Endothelial cell of umbilical vein (primary cell): ENCODE results near the gene GRID1. TPM values are rescaled to one million over a fixed set of nuclear protein-coding genes. Genes with fewer than 3 reads are reported as not detected.

Source experiments
- BruUV-seq: library from RNA; stranded (reverse); fragments of 400-500 nt; replicated peaks from 2 replicates; lab custom pipeline; 2021; lab: Mats Ljungman, UMichigan
- CTCF ChIA-PET: fragments of 300-600, 350-600 bp; sonication (Branson Sonifier 250); formaldehyde crosslinking; loops from one replicate; lab custom pipeline; 2021; ENCODE audit warnings: antibody characterized with exemption, inconsistent platforms; lab: Charles Lee
- POLR2A ChIA-PET: fragments of 300-600, 350-600 bp; sonication (Branson Sonifier 250); formaldehyde crosslinking; loops from one replicate; lab custom pipeline; 2021; ENCODE audit warnings: antibody characterized with exemption, inconsistent platforms; lab: Charles Lee
- DNase-seq: peaks from one replicate; pipeline ENCODE4 v3.0.0-alpha.2; 2011; ENCODE audit warnings: low read depth, low spot score
- FAIRE-seq: peaks from 2 replicates; lab custom pipeline; 2011; peaks lifted over from hg19 to GRCh38; lab: Jason Lieb, UNC
- H2AFZ ChIP-seq: 2 replicates; pipeline ENCODE4 v1.6.0; 2012; ENCODE audit warnings: low read depth, low read length, control low read depth, inconsistent platforms
- H3K27ac ChIP-seq: 2 replicates; pipeline ENCODE4 v1.5.1; 2011; ENCODE audit warnings: low read depth, mild to moderate bottlenecking, control low read depth, low read length, moderate library complexity; ENCODE audit not compliant: insufficient read depth
- H3K27me3 ChIP-seq, 2 experiments: 2 replicates each; pipeline versions ENCODE4 v1.6.0 to v1.6.1; 2011; ENCODE audit warnings: low read length in 2 of 2, mixed read lengths in 1 of 2; ENCODE audit not compliant: control insufficient read depth in 2 of 2, insufficient read depth in 2 of 2
- H3K36me3 ChIP-seq, 2 experiments: 2 replicates in 1 of 2; 3 replicates in 1 of 2; pipeline ENCODE4 v1.5.1; 2011; ENCODE audit warnings: low read length in 2 of 2, mild to moderate bottlenecking in 1 of 2, moderate library complexity in 1 of 2; ENCODE audit not compliant: control insufficient read depth in 2 of 2, insufficient read depth in 2 of 2; ENCODE audit errors: extremely low read depth in 1 of 2
- H3K4me1 ChIP-seq: 3 replicates; pipeline ENCODE4 v1.5.1; 2011; ENCODE audit warnings: mild to moderate bottlenecking, low read length; ENCODE audit not compliant: control insufficient read depth, insufficient read depth; ENCODE audit errors: extremely low read depth
- H3K4me2 ChIP-seq: 2 replicates; pipeline ENCODE4 v1.6.1; 2011; ENCODE audit warnings: low read length, control low read depth, mixed read lengths; ENCODE audit not compliant: insufficient read depth
- H3K4me3 ChIP-seq, 3 experiments: fragments of 200-600 bp in 1 of 3; sonication (generic), shearing (Covaris generic) in 1 of 3; replicated peaks in 1 of 3; 2 replicates each; pipeline ENCODE4 v1.5.1; 2011 to 2016; ENCODE audit warnings: control low read depth in 3 of 3, low read length in 3 of 3, mild to moderate bottlenecking in 2 of 3, inconsistent platforms in 1 of 3, low read depth in 1 of 3, moderate library complexity in 1 of 3; ENCODE audit not compliant: insufficient read depth in 1 of 3
- H3K79me2 ChIP-seq: 2 replicates; pipeline ENCODE4 v1.6.0; 2012; ENCODE audit warnings: low read length, inconsistent platforms; ENCODE audit not compliant: control insufficient read depth, insufficient read depth
- H3K9ac ChIP-seq: replicated peaks from 2 replicates; pipeline ENCODE3; 2011; ENCODE audit warnings: low read length, control low read depth; ENCODE audit not compliant: insufficient read depth; ENCODE audit errors: extremely low read depth
- H3K9me1 ChIP-seq: replicated peaks from 3 replicates; pipeline ENCODE4 v1.6.0; 2011; ENCODE audit warnings: mild to moderate bottlenecking, low read length; ENCODE audit not compliant: control insufficient read depth, insufficient read depth; ENCODE audit errors: extremely low read depth
- H3K9me3 ChIP-seq: replicated peaks from 2 replicates; pipeline ENCODE4 v1.5.1; 2012; ENCODE audit warnings: low read length, inconsistent platforms; ENCODE audit not compliant: control insufficient read depth, insufficient read depth
- H4K20me1 ChIP-seq: replicated peaks from 2 replicates; pipeline ENCODE3; 2011; ENCODE audit warnings: mild to moderate bottlenecking, low read length; ENCODE audit not compliant: control insufficient read depth, insufficient read depth; ENCODE audit errors: extremely low read depth
- CTCF ChIP-seq, 2 donors: IDR thresholded peaks; 1 replicate in 1 of 2; 2 replicates in 1 of 2; pipeline ENCODE4 v1.5.1; 2011; ENCODE audit warnings: low read length in 2 of 2, mild to moderate bottlenecking in 2 of 2, moderate library complexity in 2 of 2, control low read depth in 1 of 2, inconsistent platforms in 1 of 2, low read depth in 1 of 2; ENCODE audit not compliant: insufficient read depth in 1 of 2; ENCODE audit errors: extremely low read depth in 1 of 2
- EZH2 ChIP-seq: IDR thresholded peaks from 2 replicates; pipeline ENCODE4 v1.6.1; 2012; ENCODE audit warnings: borderline replicate concordance, low read depth, mild to moderate bottlenecking, moderate library complexity, low read length, inconsistent platforms; ENCODE audit not compliant: severe bottlenecking
- GATA2 ChIP-seq: IDR thresholded peaks from 2 replicates; pipeline ENCODE4 v1.7.0; 2011; ENCODE audit warnings: low read depth, mild to moderate bottlenecking, moderate library complexity, mixed read lengths, low read length; ENCODE audit not compliant: insufficient read length, insufficient read depth
- JUN ChIP-seq: IDR thresholded peaks from 2 replicates; pipeline ENCODE4 v1.6.1; 2011; ENCODE audit warnings: borderline replicate concordance, low read depth; ENCODE audit not compliant: insufficient read length, insufficient read depth
- MYC ChIP-seq: IDR thresholded peaks from one replicate; pipeline ENCODE4 v1.6.1; 2011; ENCODE audit warnings: mild to moderate bottlenecking, low read depth, low read length
- POLR2A ChIP-seq: IDR thresholded peaks from 2 replicates; pipeline ENCODE4 v1.6.1; 2012; ENCODE audit warnings: low read depth, mild to moderate bottlenecking, control low read depth, low read length
- POLR2AphosphoS5 ChIP-seq: IDR thresholded peaks from 2 replicates; pipeline ENCODE4 v1.6.1; 2012; ENCODE audit warnings: low read depth, mild to moderate bottlenecking, control low read depth, low read length, moderate library complexity; ENCODE audit not compliant: insufficient read depth
- dilution Hi-C: fragments of 300-500 bp; cut with MboI; formaldehyde crosslinking; loops from one replicate; pipeline ENCODE4 v1.15.0; 2019; ENCODE audit warnings: low sequenced_read_pairs; ENCODE audit not compliant: extremely low pct_ligation_motif_present
- intact Hi-C: fragments of 100-400 bp; cut with micrococcal nuclease; formaldehyde crosslinking; loops from one replicate; pipeline ENCODE4 v1.10.0; 2022
- polyA plus RNA-seq, 4 experiments: library from polyadenylated mRNA; depleted of rRNA in 3 of 4; stranded (reverse) in 3 of 4; unstranded in 1 of 4; fragments of >200 nt; gene quantifications; 2 replicates each; pipeline versions ENCODE4 v1.2.1 to v1.2.3, GENCODE V29; 2011 to 2012; ENCODE audit warnings: missing spikeins in 1 of 4
- total RNA-seq: library from RNA; stranded (reverse); gene quantifications from 2 replicates; pipeline ENCODE4 v1.2.3, GENCODE V29; 2021
- TF ChIP-seq, protein P1 (sequence below): IDR thresholded peaks from 2 replicates; pipeline ENCODE4 v1.6.1; 2011; ENCODE audit not compliant: insufficient read depth, insufficient read length

GRID1 gene
- total and polyA plus RNA-seq, 2 donors (not counting 3 experiments of a cell fraction or from before 2014, with no cell fraction given): not detected

DNA sequence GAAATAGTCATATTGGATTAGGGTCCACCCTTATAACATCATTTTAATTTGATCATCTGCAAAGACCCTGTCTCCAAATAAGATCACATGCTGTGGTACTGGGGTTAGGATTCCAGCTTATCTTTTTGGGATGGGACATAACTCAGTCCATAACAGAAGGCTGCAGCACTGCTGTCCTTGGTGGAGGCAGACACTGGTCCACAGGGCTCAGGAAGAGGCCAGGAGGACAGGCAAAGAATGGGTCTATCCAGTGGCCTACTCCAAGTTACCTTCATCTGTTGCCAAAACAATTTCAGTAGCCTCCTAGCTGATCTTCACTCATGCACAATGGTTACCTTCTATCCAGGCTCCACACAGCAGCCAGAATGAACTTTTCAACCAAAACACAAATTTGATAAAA is 387.0 kb downstream of the GRID1 start:
- Histone ChIP-seq H3K27me3 (no peaks in the 10 kb centered on the region), H3K9me3 (no peaks in the 10 kb centered on the region), H3K4me3 (no peak overlapping the region), H2AFZ (no peak overlapping the region), H3K27ac (no peak overlapping the region), H3K9me1 (no peaks in the 10 kb centered on the region), H3K36me3 (no peaks in the 10 kb centered on the region), H3K79me2 (no peaks in the 10 kb centered on the region), H4K20me1 (no peaks in the 10 kb centered on the region), H3K4me2 (no peak overlapping the region), H3K9ac (no peak overlapping the region), H3K4me1 (no peaks in the 10 kb centered on the region)
- dilution Hi-C loops: no loop called here
- no peak for DNase-seq
- ChIA-PET CTCF (no interaction called here), POLR2A (no interaction called here)
- BruUV-seq: no TSS peak
- FAIRE-seq: no peak
- intact Hi-C loops: no loop called here
- TF ChIP-seq CTCF (IDR thresholded peaks at IDR 0.05; ENCODE audit: extremely low read depth in 1 of 2, insufficient read depth in 1 of 2, low read depth in 1 of 2, low read length in 2 of 2) (no peak), EZH2 (no peak), MYC (no peak), POLR2AphosphoS5 (no peak), POLR2A (no peak), JUN (no peak), GATA2 (no peak)
- TF ChIP-seq, protein P1, sequence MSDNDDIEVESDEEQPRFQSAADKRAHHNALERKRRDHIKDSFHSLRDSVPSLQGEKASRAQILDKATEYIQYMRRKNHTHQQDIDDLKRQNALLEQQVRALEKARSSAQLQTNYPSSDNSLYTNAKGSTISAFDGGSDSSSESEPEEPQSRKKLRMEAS: no peak
